Keratinocyte (primary cell): Measurements from ENCODE around the gene ARHGAP15. TPM values are rescaled to one million over a fixed set of nuclear protein-coding genes. Genes with fewer than 3 reads are reported as not detected.

ENCODE experiments used
- DNase-seq: peaks from one replicate; pipeline ENCODE4 v3.0.0-alpha.2; 2011; ENCODE audit warnings: low read depth, missing footprints, low spot score
- FAIRE-seq: peaks from 2 replicates; lab custom pipeline; 2011; peaks lifted over from hg19 to GRCh38; lab: Jason Lieb, UNC
- H2AFZ ChIP-seq: 2 replicates; pipeline ENCODE4 v1.6.0; 2012; ENCODE audit warnings: low read length, control low read depth, inconsistent platforms; ENCODE audit not compliant: control insufficient read depth
- H3K27ac ChIP-seq: 2 replicates; pipeline ENCODE4 v1.5.1; 2011; ENCODE audit warnings: low read length; ENCODE audit not compliant: control insufficient read depth, insufficient read depth
- H3K27me3 ChIP-seq: 3 replicates; pipeline ENCODE4 v1.6.0; 2011; ENCODE audit warnings: low read length; ENCODE audit not compliant: control insufficient read depth, insufficient read depth; ENCODE audit errors: extremely low read depth
- H3K36me3 ChIP-seq, 2 experiments: 2 replicates in 1 of 2; 3 replicates in 1 of 2; pipeline ENCODE4 v1.5.1; 2011; ENCODE audit warnings: low read length in 2 of 2, mild to moderate bottlenecking in 1 of 2; ENCODE audit not compliant: control insufficient read depth in 2 of 2, insufficient read depth in 2 of 2; ENCODE audit errors: extremely low read depth in 1 of 2
- H3K4me1 ChIP-seq: 3 replicates; pipeline ENCODE4 v1.5.1; 2011; ENCODE audit warnings: low read length; ENCODE audit not compliant: control insufficient read depth, insufficient read depth; ENCODE audit errors: extremely low read depth
- H3K4me2 ChIP-seq: 3 replicates; pipeline ENCODE4 v1.6.0; 2011; ENCODE audit warnings: low read depth, low read length; ENCODE audit not compliant: control insufficient read depth, insufficient read depth; ENCODE audit errors: extremely low read depth
- H3K4me3 ChIP-seq, 3 experiments: fragments of 200-600 bp in 1 of 3; sonication (generic) in 1 of 3; 2 replicates in 2 of 3; 3 replicates in 1 of 3; pipeline ENCODE4 v1.5.1; 2011 to 2016; ENCODE audit warnings: low read length in 3 of 3, mild to moderate bottlenecking in 3 of 3, control low read depth in 2 of 3, inconsistent platforms in 1 of 3, low read depth in 1 of 3, mixed read lengths in 1 of 3, mixed run types in 1 of 3, moderate library complexity in 1 of 3; ENCODE audit not compliant: control insufficient read depth in 2 of 3, insufficient read depth in 2 of 3; ENCODE audit errors: extremely low read depth in 1 of 3
- H3K79me2 ChIP-seq: 2 replicates; pipeline ENCODE4 v1.6.0; 2012; ENCODE audit warnings: low read length; ENCODE audit not compliant: control insufficient read depth, insufficient read depth
- H3K9ac ChIP-seq: 3 replicates; pipeline ENCODE4 v1.6.0; 2011; ENCODE audit warnings: low read length; ENCODE audit not compliant: control insufficient read depth, insufficient read depth; ENCODE audit errors: extremely low read depth
- H3K9me1 ChIP-seq: 3 replicates; pipeline ENCODE4 v1.6.0; 2011; ENCODE audit warnings: low read length; ENCODE audit not compliant: control insufficient read depth, insufficient read depth; ENCODE audit errors: extremely low read depth
- H3K9me3 ChIP-seq: 2 replicates; pipeline ENCODE4 v1.5.1; 2012; ENCODE audit warnings: low read depth, low read length; ENCODE audit not compliant: control insufficient read depth
- H4K20me1 ChIP-seq: 3 replicates; pipeline ENCODE4 v1.6.0; 2011; ENCODE audit warnings: low read length; ENCODE audit not compliant: control insufficient read depth, insufficient read depth; ENCODE audit errors: extremely low read depth
- CTCF ChIP-seq, 3 experiments: IDR thresholded peaks in 1 of 3; conservative IDR thresholded peaks in 1 of 3; optimal IDR thresholded peaks in 1 of 3; 2 replicates in 2 of 3; 3 replicates in 1 of 3; pipeline versions ENCODE3 to v1.5.1; 2011; ENCODE audit warnings: low read length in 3 of 3, mild to moderate bottlenecking in 3 of 3, moderate library complexity in 2 of 3, control low read depth in 1 of 3, inconsistent platforms in 1 of 3; ENCODE audit not compliant: insufficient read depth in 2 of 3; ENCODE audit errors: extremely low read depth in 1 of 3
- EZH2 ChIP-seq: IDR thresholded peaks from one replicate; pipeline ENCODE4 v1.6.1; 2012; ENCODE audit warnings: inconsistent platforms, mild to moderate bottlenecking, low read length, moderate library complexity
- dilution Hi-C: fragments of 300-500 bp; cut with MboI; formaldehyde crosslinking; loops from one replicate; pipeline ENCODE4 v1.7.0; 2020; ENCODE audit warnings: low sequenced_read_pairs; ENCODE audit not compliant: extremely low pct_ligation_motif_present
- polyA plus RNA-seq, 5 experiments: library from polyadenylated mRNA; depleted of rRNA in 3 of 5; stranded (reverse) in 3 of 5; stranded (forward) in 1 of 5; unstranded in 1 of 5; fragments of >200 nt; gene quantifications; 1 replicate in 1 of 5; 2 replicates in 3 of 5; 3 replicates in 1 of 5; pipeline versions ENCODE4 v1.2.1 to v1.2.3, GENCODE V29; 2011 to 2012; ENCODE audit warnings: missing spikeins in 2 of 5, low read depth in 1 of 5, low replicate concordance in 1 of 5

Gene ARHGAP15
- polyA plus RNA-seq, 1 donor (not counting 4 experiments of a cell fraction or from before 2014, with no cell fraction given), result not detected

- DNase-seq, result no peak
- no peaks in the 10 kb centered on the region for H3K4me1 ChIP-seq
- dilution Hi-C loops, result no loop called here
- no peak overlapping the region for H3K9ac ChIP-seq
- no peak overlapping the region for H3K27ac ChIP-seq
- no peaks in the 10 kb centered on the region for H4K20me1 ChIP-seq
- no peak overlapping the region for H3K4me3 ChIP-seq
- no peak overlapping the region for H3K4me2 ChIP-seq
- H3K9me1 ChIP-seq, result no peaks in the 10 kb centered on the region
- no peaks in the 10 kb centered on the region for H3K27me3 ChIP-seq
- no peak for FAIRE-seq
- H3K36me3 ChIP-seq, result no peaks in the 10 kb centered on the region
- no peak overlapping the region for H2AFZ ChIP-seq
- no peaks in the 10 kb centered on the region for H3K9me3 ChIP-seq
- TF ChIP-seq CTCF (optimal IDR thresholded peaks at IDR 0.05 in 1 of 3, IDR thresholded peaks at IDR 0.05 in 1 of 3, conservative IDR thresholded peaks at IDR 0.05 in 1 of 3; ENCODE audit: extremely low read depth in 1 of 3, insufficient read depth in 2 of 3, low read length in 3 of 3), result no peak
- TF ChIP-seq EZH2, result no peak
- H3K79me2 ChIP-seq, result no peaks in the 10 kb centered on the region
Measured at GRCh38 chr2:143499061-143499460, 369.8 kb downstream of the ARHGAP15 start.

GRCh38 chr2:143501106-143501676 is 372.0 kb downstream of the ARHGAP15 start:
- no peak overlapping the region for H2AFZ ChIP-seq

More at GRCh38 chr2:143501106-143501676, 372.0 kb downstream of the ARHGAP15 start:
- Histone ChIP-seq H3K9me3 (no peaks in the 10 kb centered on the region), H3K4me3 (no peak overlapping the region), H3K36me3 (no peaks in the 10 kb centered on the region), H3K4me1 (no peaks in the 10 kb centered on the region), H3K79me2 (no peaks in the 10 kb centered on the region), H3K9ac (no peak overlapping the region), H3K27ac (no peak overlapping the region), H4K20me1 (no peaks in the 10 kb centered on the region), H3K27me3 (no peaks in the 10 kb centered on the region), H3K4me2 (no peak overlapping the region), H3K9me1 (no peaks in the 10 kb centered on the region)
- FAIRE-seq, result no peak
- dilution Hi-C loops, result no loop called here
- TF ChIP-seq CTCF (optimal IDR thresholded peaks at IDR 0.05 in 1 of 3, IDR thresholded peaks at IDR 0.05 in 1 of 3, conservative IDR thresholded peaks at IDR 0.05 in 1 of 3; ENCODE audit: extremely low read depth in 1 of 3, insufficient read depth in 2 of 3, low read length in 3 of 3) (no peak), EZH2 (no peak)
- no peak for DNase-seq
